HEK293 (cell line): ENCODE results near the gene PDK2.

Experiments
- CTCF ChIA-PET: fragments of 350-600 bp; formaldehyde crosslinking; extraction: SDS; loops from one replicate; lab custom pipeline; 2021; ENCODE audit warnings: antibody characterized with exemption; lab: Yijun Ruan, JAX
- POLR2A ChIA-PET: fragments of 300-600 bp; formaldehyde crosslinking; extraction: SDS; loops from one replicate; lab custom pipeline; 2020; ENCODE audit warnings: antibody characterized with exemption, inconsistent platforms; lab: Yijun Ruan, JAX
- H3K27ac ChIP-seq: fragments of 200-500 bp; sonication (Bioruptor generic); 2 replicates; pipeline ENCODE4 v1.5.1; 2014; ENCODE audit warnings: low read depth, low read length, control low read depth, inconsistent platforms; ENCODE audit errors: extremely low read depth
- H3K36me3 ChIP-seq, 2 experiments: fragments of 200-500 bp in 1 of 2; sonication (Bioruptor generic) in 1 of 2; 1 replicate in 1 of 2; 2 replicates in 1 of 2; pipeline ENCODE4 v1.5.1; 2014 to 2017; ENCODE audit warnings: inconsistent platforms in 2 of 2, low read length in 2 of 2; ENCODE audit not compliant: control insufficient read depth in 2 of 2, insufficient read depth in 1 of 2
- H3K4me1 ChIP-seq: fragments of 200-500 bp; sonication (Bioruptor generic); 2 replicates; pipeline ENCODE4 v1.5.1; 2014; ENCODE audit warnings: mild to moderate bottlenecking, low read length, inconsistent platforms; ENCODE audit not compliant: control insufficient read depth, insufficient read depth
- H3K4me3 ChIP-seq: 2 replicates; pipeline ENCODE4 v1.5.1; 2011; ENCODE audit warnings: low read depth, mild to moderate bottlenecking, control low read depth, low read length, moderate library complexity
- H3K9me3 ChIP-seq: fragments of 200-500 bp; sonication (Bioruptor generic); 2 replicates; pipeline ENCODE4 v1.5.1; 2014; ENCODE audit warnings: low read depth, low read length, inconsistent platforms; ENCODE audit not compliant: control insufficient read depth, insufficient read depth
- BCL11B ChIP-seq: fragments of 450-650 bp; formaldehyde crosslinking; IDR thresholded peaks from 2 replicates; pipeline ENCODE4 v1.5.1; 2016; ENCODE audit warnings: low read depth, missing biosample characterization, missing genetic modification characterization
- EGR2 ChIP-seq: fragments of 450-650 bp; formaldehyde crosslinking; IDR thresholded peaks from 2 replicates; pipeline ENCODE4 v1.5.1; 2016; ENCODE audit warnings: low read depth, missing biosample characterization, missing genetic modification characterization
- GFI1B ChIP-seq: fragments of 450-650 bp; formaldehyde crosslinking; IDR thresholded peaks from 2 replicates; pipeline ENCODE4 v1.5.1; 2016; ENCODE audit warnings: missing biosample characterization, missing genetic modification characterization
- KLF7 ChIP-seq: fragments of 450-650 bp; formaldehyde crosslinking; IDR thresholded peaks from 2 replicates; pipeline ENCODE4 v1.5.1; 2016; ENCODE audit warnings: missing biosample characterization, missing genetic modification characterization, borderline replicate concordance
- SCRT2 ChIP-seq: fragments of 450-650 bp; formaldehyde crosslinking; IDR thresholded peaks from 2 replicates; pipeline ENCODE4 v1.5.1; 2016; ENCODE audit warnings: missing biosample characterization, missing genetic modification characterization
- ZFP69B ChIP-seq: fragments of 450-650 bp; formaldehyde crosslinking; IDR thresholded peaks from 2 replicates; pipeline ENCODE4 v1.5.1; 2016; ENCODE audit warnings: missing biosample characterization, missing genetic modification characterization
- ZNF184 ChIP-seq: fragments of 450-650 bp; IDR thresholded peaks from 2 replicates; pipeline ENCODE4 v1.5.1; 2018; ENCODE audit warnings: missing biosample characterization, mild to moderate bottlenecking, missing genetic modification characterization
- ZNF341 ChIP-seq: fragments of 450-650 bp; formaldehyde crosslinking; IDR thresholded peaks from 2 replicates; pipeline ENCODE4; 2016; ENCODE audit warnings: low read depth, missing biosample characterization, missing genetic modification characterization
- ZNF416 ChIP-seq: fragments of 450-650 bp; formaldehyde crosslinking; IDR thresholded peaks from 2 replicates; pipeline ENCODE4 v1.5.1; 2016; ENCODE audit warnings: missing biosample characterization, missing genetic modification characterization
- ZNF433 ChIP-seq: fragments of 450-650 bp; formaldehyde crosslinking; IDR thresholded peaks from 2 replicates; pipeline ENCODE4 v1.5.1; 2016; ENCODE audit warnings: missing biosample characterization, missing genetic modification characterization, low read depth
- ZNF518A ChIP-seq: fragments of 450-650 bp; formaldehyde crosslinking; conservative IDR thresholded peaks from 2 replicates; pipeline ENCODE4 v1.5.1; 2016; ENCODE audit warnings: low read depth, missing biosample characterization, missing genetic modification characterization
- ZNF544 ChIP-seq: fragments of 450-650 bp; formaldehyde crosslinking; IDR thresholded peaks from 2 replicates; pipeline ENCODE4 v1.5.0; 2017; ENCODE audit warnings: missing biosample characterization, missing genetic modification characterization
- ZNF555 ChIP-seq: fragments of 450-650 bp; formaldehyde crosslinking; conservative IDR thresholded peaks from 2 replicates; pipeline ENCODE4 v1.5.1; 2017; ENCODE audit warnings: missing biosample characterization, mild to moderate bottlenecking, missing genetic modification characterization, inconsistent platforms
- ZNF560 ChIP-seq: fragments of 450-650 bp; formaldehyde crosslinking; IDR thresholded peaks from 2 replicates; pipeline ENCODE4 v1.5.1; 2017; ENCODE audit warnings: missing biosample characterization, missing genetic modification characterization, borderline replicate concordance
- ZNF621 ChIP-seq: fragments of 450-650 bp; formaldehyde crosslinking; IDR thresholded peaks from 2 replicates; pipeline ENCODE4 v1.5.1; 2017; ENCODE audit warnings: missing biosample characterization, missing genetic modification characterization
- ZNF626 ChIP-seq: fragments of 450-650 bp; sonication (Bioruptor Pico); formaldehyde crosslinking; IDR thresholded peaks from 2 replicates; pipeline ENCODE4 v1.5.1; 2018; ENCODE audit warnings: missing biosample characterization, missing genetic modification characterization, inconsistent platforms
- ZNF658 ChIP-seq: fragments of 450-650 bp; formaldehyde crosslinking; IDR thresholded peaks from 2 replicates; pipeline ENCODE4; 2016; ENCODE audit warnings: missing biosample characterization, missing genetic modification characterization
- ZNF660 ChIP-seq: fragments of 450-650 bp; IDR thresholded peaks from 2 replicates; pipeline ENCODE4 v1.5.1; 2018; ENCODE audit warnings: missing biosample characterization, mild to moderate bottlenecking, missing genetic modification characterization
- ZNF747 ChIP-seq: fragments of 450-650 bp; formaldehyde crosslinking; IDR thresholded peaks from 2 replicates; pipeline ENCODE4 v1.5.1; 2016; ENCODE audit warnings: missing biosample characterization, missing genetic modification characterization
- ZXDB ChIP-seq: fragments of 450-650 bp; formaldehyde crosslinking; IDR thresholded peaks from 2 replicates; pipeline ENCODE4 v1.5.1; 2016; ENCODE audit warnings: missing biosample characterization, missing genetic modification characterization
- TF ChIP-seq, protein P1 (sequence below): fragments of 450-650 bp; formaldehyde crosslinking; IDR thresholded peaks from 2 replicates; pipeline ENCODE4 v1.5.1; 2016; ENCODE audit warnings: missing biosample characterization, missing genetic modification characterization

PDK2 gene

GRCh38 chr17:50075446-50076032 is 19.6 kb upstream of the PDK2 start:
- ChIA-PET POLR2A (no interaction called here), CTCF (interaction anchor here (0.7 to 1.3 kb wide), 2 partner anchors 12 to 518 kb away, joined by 3 to 10 read pairs; no protein-coding TSS in a partner anchor)
- Histone ChIP-seq H3K36me3 (peaks cover 0 to 48% of the 10 kb centered on the region in 2 experiments; a peak in 1 of 3 replicates), H3K4me1 (no peaks in the 10 kb centered on the region), H3K4me3 (no peak overlapping the region), H3K27ac (no peak overlapping the region), H3K9me3 (no peaks in the 10 kb centered on the region)
- TF ChIP-seq KLF7 (no peak), ZNF660 (tag by site-specific recombination) (no peak), GFI1B (tag by site-specific recombination) (no peak), ZNF560 (tag by site-specific recombination) (no peak), ZNF747 (tag by site-specific recombination) (no peak), ZFP69B (tag by site-specific recombination) (no peak), ZNF555 (tag by site-specific recombination) (no peak), ZNF416 (tag by site-specific recombination) (no peak), ZNF621 (tag by site-specific recombination) (no peak), BCL11B (tag by site-specific recombination) (no peak), ZNF433 (tag by site-specific recombination) (no peak), ZNF658 (tag by site-specific recombination) (no peak), EGR2 (no peak)
- TF ChIP-seq, protein P1, sequence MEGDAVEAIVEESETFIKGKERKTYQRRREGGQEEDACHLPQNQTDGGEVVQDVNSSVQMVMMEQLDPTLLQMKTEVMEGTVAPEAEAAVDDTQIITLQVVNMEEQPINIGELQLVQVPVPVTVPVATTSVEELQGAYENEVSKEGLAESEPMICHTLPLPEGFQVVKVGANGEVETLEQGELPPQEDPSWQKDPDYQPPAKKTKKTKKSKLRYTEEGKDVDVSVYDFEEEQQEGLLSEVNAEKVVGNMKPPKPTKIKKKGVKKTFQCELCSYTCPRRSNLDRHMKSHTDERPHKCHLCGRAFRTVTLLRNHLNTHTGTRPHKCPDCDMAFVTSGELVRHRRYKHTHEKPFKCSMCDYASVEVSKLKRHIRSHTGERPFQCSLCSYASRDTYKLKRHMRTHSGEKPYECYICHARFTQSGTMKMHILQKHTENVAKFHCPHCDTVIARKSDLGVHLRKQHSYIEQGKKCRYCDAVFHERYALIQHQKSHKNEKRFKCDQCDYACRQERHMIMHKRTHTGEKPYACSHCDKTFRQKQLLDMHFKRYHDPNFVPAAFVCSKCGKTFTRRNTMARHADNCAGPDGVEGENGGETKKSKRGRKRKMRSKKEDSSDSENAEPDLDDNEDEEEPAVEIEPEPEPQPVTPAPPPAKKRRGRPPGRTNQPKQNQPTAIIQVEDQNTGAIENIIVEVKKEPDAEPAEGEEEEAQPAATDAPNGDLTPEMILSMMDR, result no peak

DNA sequence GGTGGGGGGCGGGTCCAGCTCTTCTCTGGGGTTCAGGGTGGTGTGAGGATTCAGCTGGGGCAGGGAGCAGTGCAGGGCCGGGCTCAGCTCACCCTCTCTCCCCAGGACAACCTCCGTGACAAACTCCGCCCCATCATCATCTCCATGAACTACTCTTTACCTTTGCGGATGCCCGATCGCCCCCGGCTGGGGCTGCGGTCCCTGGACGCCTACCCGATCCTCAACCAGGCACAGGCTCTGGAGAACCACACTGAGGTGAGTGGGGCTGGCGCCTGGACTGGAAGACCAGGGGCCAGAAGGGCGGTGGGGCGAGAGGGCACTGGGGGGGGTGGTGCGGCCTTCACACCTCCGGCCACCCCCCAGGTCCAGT is 18.9 kb upstream of the PDK2 start:
- POLR2A ChIA-PET, result no interaction called here
- TF ChIP-seq ZNF626 (tag by site-specific recombination) (no peak), EGR2 (peak; percentile 42), ZXDB (tag by site-specific recombination) (no peak), ZNF341 (no peak), SCRT2 (tag by site-specific recombination) (no peak)
- H3K36me3 ChIP-seq, result peaks cover 0 to 49% of the 10 kb centered on the region in 2 experiments; a peak in 1 of 3 replicates
- no peaks in the 10 kb centered on the region for H3K9me3 ChIP-seq
- H3K27ac ChIP-seq, result no peak overlapping the region
- H3K4me1 ChIP-seq, result no peaks in the 10 kb centered on the region
- H3K4me3 ChIP-seq, result no peak overlapping the region
- CTCF ChIA-PET, result interaction anchor here (1.3 kb wide), 1 partner anchor 11 kb away, joined by 10 read pairs; no protein-coding TSS in a partner anchor

- no peak for TF ChIP-seq ZNF544 (tag by site-specific recombination)
- no peak for TF ChIP-seq ZNF518A (tag by site-specific recombination)
- TF ChIP-seq ZNF184 (tag by site-specific recombination), result no peak
- Histone ChIP-seq H3K4me3 (no peak overlapping the region), H3K36me3 (peaks cover 0 to 49% of the 10 kb centered on the region in 2 experiments; a peak in 1 of 3 replicates), H3K4me1 (no peaks in the 10 kb centered on the region), H3K9me3 (no peaks in the 10 kb centered on the region), H3K27ac (no peak overlapping the region)
- CTCF ChIA-PET, result interaction anchor here (0.7 to 5.9 kb wide), 6 partner anchors 10 to 49 kb away, joined by 3 to 50 read pairs (median 13); partner anchors contain the start of gene PDK2
- POLR2A ChIA-PET, result no interaction called here
Observed at GRCh38 chr17:50076591-50077235, 18.4 kb upstream of the PDK2 start.
